Endothelial cell of umbilical vein (primary cell): ENCODE data around the gene CAPN15. TPM values are rescaled to one million over a fixed set of nuclear protein-coding genes. Genes with fewer than 3 reads are reported as not detected.

Source experiments
- BruUV-seq: library from RNA; stranded (reverse); fragments of 400-500 nt; replicated peaks from 2 replicates; lab custom pipeline; 2021; lab: Mats Ljungman, UMichigan
- CTCF ChIA-PET: fragments of 300-600, 350-600 bp; sonication (Branson Sonifier 250); formaldehyde crosslinking; loops from one replicate; lab custom pipeline; 2021; ENCODE audit warnings: antibody characterized with exemption, inconsistent platforms; lab: Charles Lee
- POLR2A ChIA-PET: fragments of 300-600, 350-600 bp; sonication (Branson Sonifier 250); formaldehyde crosslinking; loops from one replicate; lab custom pipeline; 2021; ENCODE audit warnings: antibody characterized with exemption, inconsistent platforms; lab: Charles Lee
- DNase-seq: peaks from one replicate; pipeline ENCODE4 v3.0.0-alpha.2; 2011; ENCODE audit warnings: low read depth, low spot score
- FAIRE-seq: peaks from 2 replicates; lab custom pipeline; 2011; peaks lifted over from hg19 to GRCh38; lab: Jason Lieb, UNC
- H2AFZ ChIP-seq: 2 replicates; pipeline ENCODE4 v1.6.0; 2012; ENCODE audit warnings: low read depth, low read length, control low read depth, inconsistent platforms
- H3K27ac ChIP-seq: 2 replicates; pipeline ENCODE4 v1.5.1; 2011; ENCODE audit warnings: low read depth, mild to moderate bottlenecking, control low read depth, low read length, moderate library complexity; ENCODE audit not compliant: insufficient read depth
- H3K27me3 ChIP-seq, 2 experiments: 2 replicates each; pipeline versions ENCODE4 v1.6.0 to v1.6.1; 2011; ENCODE audit warnings: low read length in 2 of 2, mixed read lengths in 1 of 2; ENCODE audit not compliant: control insufficient read depth in 2 of 2, insufficient read depth in 2 of 2
- H3K36me3 ChIP-seq, 2 experiments: 2 replicates in 1 of 2; 3 replicates in 1 of 2; pipeline ENCODE4 v1.5.1; 2011; ENCODE audit warnings: low read length in 2 of 2, mild to moderate bottlenecking in 1 of 2, moderate library complexity in 1 of 2; ENCODE audit not compliant: control insufficient read depth in 2 of 2, insufficient read depth in 2 of 2; ENCODE audit errors: extremely low read depth in 1 of 2
- H3K4me1 ChIP-seq: 3 replicates; pipeline ENCODE4 v1.5.1; 2011; ENCODE audit warnings: mild to moderate bottlenecking, low read length; ENCODE audit not compliant: control insufficient read depth, insufficient read depth; ENCODE audit errors: extremely low read depth
- H3K4me2 ChIP-seq: 2 replicates; pipeline ENCODE4 v1.6.1; 2011; ENCODE audit warnings: low read length, control low read depth, mixed read lengths; ENCODE audit not compliant: insufficient read depth
- H3K4me3 ChIP-seq, 3 experiments: fragments of 200-600 bp in 1 of 3; sonication (generic), shearing (Covaris generic) in 1 of 3; replicated peaks in 1 of 3; 2 replicates each; pipeline ENCODE4 v1.5.1; 2011 to 2016; ENCODE audit warnings: control low read depth in 3 of 3, low read length in 3 of 3, mild to moderate bottlenecking in 2 of 3, inconsistent platforms in 1 of 3, low read depth in 1 of 3, moderate library complexity in 1 of 3; ENCODE audit not compliant: insufficient read depth in 1 of 3
- H3K79me2 ChIP-seq: 2 replicates; pipeline ENCODE4 v1.6.0; 2012; ENCODE audit warnings: low read length, inconsistent platforms; ENCODE audit not compliant: control insufficient read depth, insufficient read depth
- H3K9ac ChIP-seq: replicated peaks from 2 replicates; pipeline ENCODE3; 2011; ENCODE audit warnings: low read length, control low read depth; ENCODE audit not compliant: insufficient read depth; ENCODE audit errors: extremely low read depth
- H3K9me1 ChIP-seq: replicated peaks from 3 replicates; pipeline ENCODE4 v1.6.0; 2011; ENCODE audit warnings: mild to moderate bottlenecking, low read length; ENCODE audit not compliant: control insufficient read depth, insufficient read depth; ENCODE audit errors: extremely low read depth
- H3K9me3 ChIP-seq: replicated peaks from 2 replicates; pipeline ENCODE4 v1.5.1; 2012; ENCODE audit warnings: low read length, inconsistent platforms; ENCODE audit not compliant: control insufficient read depth, insufficient read depth
- H4K20me1 ChIP-seq: replicated peaks from 2 replicates; pipeline ENCODE3; 2011; ENCODE audit warnings: mild to moderate bottlenecking, low read length; ENCODE audit not compliant: control insufficient read depth, insufficient read depth; ENCODE audit errors: extremely low read depth
- EZH2 ChIP-seq: IDR thresholded peaks from 2 replicates; pipeline ENCODE4 v1.6.1; 2012; ENCODE audit warnings: borderline replicate concordance, low read depth, mild to moderate bottlenecking, moderate library complexity, low read length, inconsistent platforms; ENCODE audit not compliant: severe bottlenecking
- FOS ChIP-seq: IDR thresholded peaks from 2 replicates; pipeline ENCODE4 v1.6.1; 2011; ENCODE audit warnings: mild to moderate bottlenecking, low read length, moderate library complexity, borderline replicate concordance; ENCODE audit not compliant: insufficient read depth
- GATA2 ChIP-seq: IDR thresholded peaks from 2 replicates; pipeline ENCODE4 v1.7.0; 2011; ENCODE audit warnings: low read depth, mild to moderate bottlenecking, moderate library complexity, mixed read lengths, low read length; ENCODE audit not compliant: insufficient read length, insufficient read depth
- JUN ChIP-seq: IDR thresholded peaks from 2 replicates; pipeline ENCODE4 v1.6.1; 2011; ENCODE audit warnings: borderline replicate concordance, low read depth; ENCODE audit not compliant: insufficient read length, insufficient read depth
- MYC ChIP-seq: IDR thresholded peaks from one replicate; pipeline ENCODE4 v1.6.1; 2011; ENCODE audit warnings: mild to moderate bottlenecking, low read depth, low read length
- POLR2A ChIP-seq: IDR thresholded peaks from 2 replicates; pipeline ENCODE4 v1.6.1; 2012; ENCODE audit warnings: low read depth, mild to moderate bottlenecking, control low read depth, low read length
- POLR2AphosphoS5 ChIP-seq: IDR thresholded peaks from 2 replicates; pipeline ENCODE4 v1.6.1; 2012; ENCODE audit warnings: low read depth, mild to moderate bottlenecking, control low read depth, low read length, moderate library complexity; ENCODE audit not compliant: insufficient read depth
- dilution Hi-C: fragments of 300-500 bp; cut with MboI; formaldehyde crosslinking; loops from one replicate; pipeline ENCODE4 v1.15.0; 2019; ENCODE audit warnings: low sequenced_read_pairs; ENCODE audit not compliant: extremely low pct_ligation_motif_present
- intact Hi-C: fragments of 100-400 bp; cut with micrococcal nuclease; formaldehyde crosslinking; loops from one replicate; pipeline ENCODE4 v1.10.0; 2022
- polyA plus RNA-seq, 4 experiments: library from polyadenylated mRNA; depleted of rRNA in 3 of 4; stranded (reverse) in 3 of 4; unstranded in 1 of 4; fragments of >200 nt; gene quantifications; 2 replicates each; pipeline versions ENCODE4 v1.2.1 to v1.2.3, GENCODE V29; 2011 to 2012; ENCODE audit warnings: missing spikeins in 1 of 4
- total RNA-seq: library from RNA; stranded (reverse); gene quantifications from 2 replicates; pipeline ENCODE4 v1.2.3, GENCODE V29; 2021
- TF ChIP-seq, protein P1 (sequence below), 2 donors: IDR thresholded peaks; 1 replicate in 1 of 2; 2 replicates in 1 of 2; pipeline ENCODE4 v1.5.1; 2011; ENCODE audit warnings: low read length in 2 of 2, mild to moderate bottlenecking in 2 of 2, moderate library complexity in 2 of 2, control low read depth in 1 of 2, inconsistent platforms in 1 of 2, low read depth in 1 of 2; ENCODE audit not compliant: insufficient read depth in 1 of 2; ENCODE audit errors: extremely low read depth in 1 of 2
- TF ChIP-seq, protein P2 (sequence below): IDR thresholded peaks from 2 replicates; pipeline ENCODE4 v1.6.1; 2011; ENCODE audit not compliant: insufficient read depth, insufficient read length

The CAPN15 gene
- total and polyA plus RNA-seq, 2 donors (not counting 3 experiments of a cell fraction or from before 2014, with no cell fraction given) = 33.9 to 65.0 TPM

DNA sequence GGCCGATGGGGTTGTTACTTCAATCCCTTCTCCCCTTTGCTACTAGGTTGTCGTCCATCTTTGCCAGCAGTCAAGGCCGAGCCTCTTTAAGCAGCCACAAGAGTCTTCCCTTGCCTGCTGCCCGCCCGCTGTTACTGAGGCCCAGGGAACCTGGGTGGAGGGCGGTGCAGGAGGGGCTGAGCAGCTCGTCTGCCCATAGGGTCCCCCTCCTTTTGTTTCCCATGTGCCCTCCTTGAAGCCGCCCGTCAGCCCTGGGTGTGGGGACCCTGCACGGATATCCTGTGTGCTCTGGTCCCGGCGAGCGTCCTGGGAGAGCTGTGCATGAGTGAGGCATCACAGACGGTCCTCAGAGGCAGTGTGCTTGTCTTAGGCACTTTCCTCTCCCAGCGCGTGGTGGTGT is 37.9 kb upstream of the CAPN15 start:
- no TSS peak for BruUV-seq
- FAIRE-seq = no peak
- H3K27me3 ChIP-seq = no peaks in the 10 kb centered on the region
- peaks cover 5 to 25% of the 10 kb centered on the region in 2 experiments for H3K36me3 ChIP-seq
- no peak overlapping the region for H3K9ac ChIP-seq
- H4K20me1 ChIP-seq = no peaks in the 10 kb centered on the region
- TF ChIP-seq POLR2A (no peak), JUN (no peak), EZH2 (no peak), MYC (no peak), FOS (no peak)
- TF ChIP-seq, protein P1, sequence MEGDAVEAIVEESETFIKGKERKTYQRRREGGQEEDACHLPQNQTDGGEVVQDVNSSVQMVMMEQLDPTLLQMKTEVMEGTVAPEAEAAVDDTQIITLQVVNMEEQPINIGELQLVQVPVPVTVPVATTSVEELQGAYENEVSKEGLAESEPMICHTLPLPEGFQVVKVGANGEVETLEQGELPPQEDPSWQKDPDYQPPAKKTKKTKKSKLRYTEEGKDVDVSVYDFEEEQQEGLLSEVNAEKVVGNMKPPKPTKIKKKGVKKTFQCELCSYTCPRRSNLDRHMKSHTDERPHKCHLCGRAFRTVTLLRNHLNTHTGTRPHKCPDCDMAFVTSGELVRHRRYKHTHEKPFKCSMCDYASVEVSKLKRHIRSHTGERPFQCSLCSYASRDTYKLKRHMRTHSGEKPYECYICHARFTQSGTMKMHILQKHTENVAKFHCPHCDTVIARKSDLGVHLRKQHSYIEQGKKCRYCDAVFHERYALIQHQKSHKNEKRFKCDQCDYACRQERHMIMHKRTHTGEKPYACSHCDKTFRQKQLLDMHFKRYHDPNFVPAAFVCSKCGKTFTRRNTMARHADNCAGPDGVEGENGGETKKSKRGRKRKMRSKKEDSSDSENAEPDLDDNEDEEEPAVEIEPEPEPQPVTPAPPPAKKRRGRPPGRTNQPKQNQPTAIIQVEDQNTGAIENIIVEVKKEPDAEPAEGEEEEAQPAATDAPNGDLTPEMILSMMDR (IDR thresholded peaks at IDR 0.05; ENCODE audit: extremely low read depth in 1 of 2, insufficient read depth in 1 of 2, low read depth in 1 of 2, low read length in 2 of 2) = no peak
- ChIA-PET CTCF (no interaction called here), POLR2A (no interaction called here)
- no peak overlapping the region for H3K27ac ChIP-seq
- no peak for DNase-seq
- no peak overlapping the region for H3K4me3 ChIP-seq
- dilution Hi-C loops = no loop called here
- no peaks in the 10 kb centered on the region for H3K79me2 ChIP-seq
- no peaks in the 10 kb centered on the region for H3K4me1 ChIP-seq
- H3K9me1 ChIP-seq = no peaks in the 10 kb centered on the region
- no peaks in the 10 kb centered on the region for H3K9me3 ChIP-seq
- no peak overlapping the region for H2AFZ ChIP-seq
- intact Hi-C loops = no loop called here
- no peak overlapping the region for H3K4me2 ChIP-seq

DNA sequence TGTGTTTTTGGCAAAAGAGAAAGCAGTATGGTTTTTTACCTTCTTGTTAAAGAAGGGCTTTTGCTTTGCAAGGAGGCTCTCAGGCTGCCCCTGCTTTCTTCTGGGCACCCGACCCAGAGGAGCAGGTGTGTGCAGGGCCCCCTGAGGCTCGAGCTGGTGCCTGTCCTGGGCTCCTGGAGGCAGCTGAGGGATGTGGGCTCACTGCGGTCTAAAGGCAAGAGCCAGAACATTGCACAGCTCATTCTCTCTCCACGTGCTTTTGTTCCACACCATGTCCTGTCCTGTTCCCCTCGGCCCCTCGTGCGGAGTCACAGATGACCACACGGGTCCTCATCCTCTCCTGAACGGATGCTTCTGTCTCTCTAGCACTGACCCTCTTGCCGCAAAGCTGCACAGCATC is 36.7 kb upstream of the CAPN15 start:
- Histone ChIP-seq H3K27ac (no peak overlapping the region), H3K4me3 (no peak overlapping the region), H3K9ac (no peak overlapping the region), H3K4me1 (no peaks in the 10 kb centered on the region), H3K79me2 (no peaks in the 10 kb centered on the region), H3K36me3 (peaks cover 5 to 22% of the 10 kb centered on the region in 2 experiments), H3K4me2 (no peak overlapping the region), H3K27me3 (no peaks in the 10 kb centered on the region), H3K9me1 (no peaks in the 10 kb centered on the region), H2AFZ (no peak overlapping the region), H4K20me1 (no peaks in the 10 kb centered on the region), H3K9me3 (no peaks in the 10 kb centered on the region)
- dilution Hi-C loops = no loop called here
- FAIRE-seq (no peak), DNase-seq (no peak)
- TF ChIP-seq, protein P2, sequence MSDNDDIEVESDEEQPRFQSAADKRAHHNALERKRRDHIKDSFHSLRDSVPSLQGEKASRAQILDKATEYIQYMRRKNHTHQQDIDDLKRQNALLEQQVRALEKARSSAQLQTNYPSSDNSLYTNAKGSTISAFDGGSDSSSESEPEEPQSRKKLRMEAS = no peak
- TF ChIP-seq EZH2 = no peak
- TF ChIP-seq MYC = no peak
- no peak for TF ChIP-seq FOS
- no peak for TF ChIP-seq JUN
- TF ChIP-seq, protein P1 (IDR thresholded peaks at IDR 0.05; ENCODE audit: extremely low read depth in 1 of 2, insufficient read depth in 1 of 2, low read depth in 1 of 2, low read length in 2 of 2) = no peak
- TF ChIP-seq GATA2 = no peak
- TF ChIP-seq POLR2AphosphoS5 = no peak
- ChIA-PET CTCF (no interaction called here), POLR2A (no interaction called here)
- intact Hi-C loops = no loop called here
- BruUV-seq = no TSS peak
